HUES64 (cell line): ENCODE results near the gene SLC7A11.

Source experiments
- H3K27ac ChIP-seq: 2 replicates; pipeline ENCODE4 v1.7.0; 2013; ENCODE audit warnings: low read depth, low read length, inconsistent platforms
- H3K27me3 ChIP-seq: 2 replicates; pipeline ENCODE4 v1.6.1; 2013; ENCODE audit warnings: mild to moderate bottlenecking, low read length; ENCODE audit not compliant: insufficient read depth
- H3K36me3 ChIP-seq: 2 replicates; pipeline ENCODE4 v1.6.1; 2013; ENCODE audit warnings: mild to moderate bottlenecking, low read length; ENCODE audit not compliant: insufficient read depth
- H3K4me1 ChIP-seq: 2 replicates; pipeline ENCODE4 v1.6.1; 2013; ENCODE audit warnings: mild to moderate bottlenecking, low read length, moderate library complexity; ENCODE audit not compliant: insufficient read depth
- H3K4me3 ChIP-seq: 2 replicates; pipeline ENCODE4 v1.5.1; 2013; ENCODE audit warnings: mild to moderate bottlenecking, low read length, moderate library complexity
- H3K9ac ChIP-seq: 2 replicates; pipeline ENCODE4 v1.6.1; 2013; ENCODE audit warnings: mild to moderate bottlenecking, low read depth, low read length
- H3K9me3 ChIP-seq: 2 replicates; pipeline ENCODE4 v1.6.1; 2013; ENCODE audit warnings: low read depth, low read length; ENCODE audit not compliant: insufficient read depth
- WGBS: fragments of 150-250, 120-280 bp; methylation state at CpG from one replicate; pipeline ENCODE4 v1.1.7; 2013; ENCODE audit warnings: missing lambda C conversion rate; 5-methylcytosine and 5-hydroxymethylcytosine counted together

Gene SLC7A11

GRCh38 chr4:138158746-138159297 is 83.3 kb downstream of the SLC7A11 start:
- 96% methylated on average over 2 of the region's 2 CpGs for WGBS
- Histone ChIP-seq H3K4me3 (no peak overlapping the region), H3K27me3 (no peaks in the 10 kb centered on the region), H3K9ac (no peak overlapping the region), H3K36me3 (no peaks in the 10 kb centered on the region), H3K27ac (no peak overlapping the region), H3K4me1 (peaks cover 16% of the 10 kb centered on the region), H3K9me3 (no peaks in the 10 kb centered on the region)

GRCh38 chr4:138140879-138141278 is 101.3 kb downstream of the SLC7A11 start:
- H3K4me3 ChIP-seq, result no peak overlapping the region
- no peaks in the 10 kb centered on the region for H3K9me3 ChIP-seq
- no peaks in the 10 kb centered on the region for H3K36me3 ChIP-seq
- H3K4me1 ChIP-seq, result no peaks in the 10 kb centered on the region
- no peak overlapping the region for H3K9ac ChIP-seq
- no peak overlapping the region for H3K27ac ChIP-seq
- H3K27me3 ChIP-seq, result no peaks in the 10 kb centered on the region

- H3K4me1 ChIP-seq, result no peaks in the 10 kb centered on the region
- H3K9ac ChIP-seq, result no peak overlapping the region
- H3K36me3 ChIP-seq, result no peaks in the 10 kb centered on the region
- WGBS, result 97% methylated on average over 2 of the region's 2 CpGs
- H3K9me3 ChIP-seq, result no peaks in the 10 kb centered on the region
- no peak overlapping the region for H3K27ac ChIP-seq
- H3K27me3 ChIP-seq, result no peaks in the 10 kb centered on the region
- H3K4me3 ChIP-seq, result no peak overlapping the region
Observed at GRCh38 chr4:138138774-138139173, 103.4 kb downstream of the SLC7A11 start.

DNA sequence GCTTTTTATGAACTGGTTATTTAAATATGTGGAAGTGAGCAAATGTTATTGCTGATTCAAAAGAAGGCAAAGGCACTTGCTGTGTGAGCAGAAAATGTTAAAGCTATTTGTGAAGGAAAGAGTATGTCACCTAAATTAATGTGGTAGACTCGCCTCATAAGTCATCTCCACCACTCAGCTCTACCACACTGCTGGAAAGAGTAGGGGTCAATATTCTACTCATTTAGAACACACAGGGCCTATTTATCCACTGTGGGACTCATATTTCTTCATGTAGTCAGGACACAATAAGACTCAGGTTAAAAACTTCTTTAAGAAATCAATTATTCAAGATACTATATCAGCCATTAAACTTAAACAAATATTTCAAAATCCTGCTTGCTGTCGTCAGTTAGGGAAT is 106.5 kb downstream of the SLC7A11 start:
- Histone ChIP-seq H3K36me3 (no peaks in the 10 kb centered on the region), H3K4me3 (no peak overlapping the region), H3K9me3 (no peaks in the 10 kb centered on the region), H3K9ac (no peak overlapping the region), H3K27me3 (no peaks in the 10 kb centered on the region), H3K4me1 (no peaks in the 10 kb centered on the region), H3K27ac (no peak overlapping the region)
- WGBS, result 96% methylated on average over 2 of the region's 2 CpGs

GRCh38 chr4:138118270-138118669 is 123.9 kb downstream of the SLC7A11 start:
- WGBS, result 100% methylated on average over 1 of the region's 1 CpG

GRCh38 chr4:138115053-138115452 is 127.1 kb downstream of the SLC7A11 start:
- no peaks in the 10 kb centered on the region for H3K9me3 ChIP-seq
- H3K36me3 ChIP-seq, result no peaks in the 10 kb centered on the region
- H3K4me3 ChIP-seq, result no peak overlapping the region
- H3K27me3 ChIP-seq, result no peaks in the 10 kb centered on the region
- WGBS, result 95% methylated on average over 2 of the region's 2 CpGs
- H3K4me1 ChIP-seq, result peaks cover 50% of the 10 kb centered on the region
- H3K27ac ChIP-seq, result no peak overlapping the region
- no peak overlapping the region for H3K9ac ChIP-seq

More at GRCh38 chr4:138118270-138118669, 123.9 kb downstream of the SLC7A11 start:
- Histone ChIP-seq H3K36me3 (no peaks in the 10 kb centered on the region), H3K4me3 (no peak overlapping the region), H3K9ac (no peak overlapping the region), H3K27me3 (no peaks in the 10 kb centered on the region), H3K9me3 (no peaks in the 10 kb centered on the region), H3K4me1 (peaks cover 20% of the 10 kb centered on the region), H3K27ac (no peak overlapping the region)

DNA sequence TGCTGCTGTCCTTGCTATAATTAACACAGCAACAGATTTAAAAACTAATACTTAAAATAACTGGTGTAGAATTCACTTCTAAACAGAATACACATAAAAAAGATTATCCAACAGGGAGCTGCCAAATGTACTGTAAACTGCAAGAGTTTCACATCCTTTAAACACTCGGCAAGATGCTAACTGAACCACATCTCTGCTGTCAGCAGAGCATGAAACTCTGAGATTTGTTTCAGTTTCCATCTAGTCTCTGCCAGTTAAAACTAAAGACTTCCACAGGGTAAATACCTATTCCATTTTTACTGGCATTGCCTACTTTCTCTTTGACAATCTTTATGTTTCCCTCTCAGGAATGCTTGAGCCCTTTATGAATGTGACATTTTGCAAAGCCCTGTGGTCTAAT is 127.7 kb downstream of the SLC7A11 start:
- WGBS, result 95% methylated on average over 1 of the region's 1 CpG
- Histone ChIP-seq H3K27me3 (no peaks in the 10 kb centered on the region), H3K27ac (no peak overlapping the region), H3K9me3 (no peaks in the 10 kb centered on the region), H3K36me3 (no peaks in the 10 kb centered on the region), H3K4me1 (peaks cover 50% of the 10 kb centered on the region), H3K9ac (no peak overlapping the region), H3K4me3 (no peak overlapping the region)
